Skeletal muscle satellite cell (primary cell): ENCODE measurements around the gene TF.

Experiments used
- H3K27me3 ChIP-seq: 2 replicates; pipeline ENCODE4 v1.7.0; 2013; ENCODE audit warnings: low read length; ENCODE audit not compliant: control insufficient read depth, insufficient read depth
- H3K36me3 ChIP-seq: 2 replicates; pipeline ENCODE4 v1.7.0; 2013; ENCODE audit warnings: mild to moderate bottlenecking, control low read depth, low read length; ENCODE audit not compliant: insufficient read depth
- H3K4me1 ChIP-seq: 2 replicates; pipeline ENCODE4 v1.7.0; 2013; ENCODE audit warnings: low read length; ENCODE audit not compliant: control insufficient read depth, insufficient read depth
- H3K4me2 ChIP-seq: 2 replicates; pipeline ENCODE4 v1.7.0; 2013; ENCODE audit warnings: mild to moderate bottlenecking, low read length
- H3K4me3 ChIP-seq: 2 replicates; pipeline ENCODE4 v1.7.0; 2013; ENCODE audit warnings: low read length
- H3K9ac ChIP-seq: 2 replicates; pipeline ENCODE4 v1.7.0; 2013; ENCODE audit warnings: mild to moderate bottlenecking, low read depth, low read length, moderate library complexity
- H3K9me3 ChIP-seq: replicated peaks from 2 replicates; pipeline ENCODE4 v1.7.0; 2013; ENCODE audit warnings: mild to moderate bottlenecking, control low read depth, low read length

The TF gene

DNA sequence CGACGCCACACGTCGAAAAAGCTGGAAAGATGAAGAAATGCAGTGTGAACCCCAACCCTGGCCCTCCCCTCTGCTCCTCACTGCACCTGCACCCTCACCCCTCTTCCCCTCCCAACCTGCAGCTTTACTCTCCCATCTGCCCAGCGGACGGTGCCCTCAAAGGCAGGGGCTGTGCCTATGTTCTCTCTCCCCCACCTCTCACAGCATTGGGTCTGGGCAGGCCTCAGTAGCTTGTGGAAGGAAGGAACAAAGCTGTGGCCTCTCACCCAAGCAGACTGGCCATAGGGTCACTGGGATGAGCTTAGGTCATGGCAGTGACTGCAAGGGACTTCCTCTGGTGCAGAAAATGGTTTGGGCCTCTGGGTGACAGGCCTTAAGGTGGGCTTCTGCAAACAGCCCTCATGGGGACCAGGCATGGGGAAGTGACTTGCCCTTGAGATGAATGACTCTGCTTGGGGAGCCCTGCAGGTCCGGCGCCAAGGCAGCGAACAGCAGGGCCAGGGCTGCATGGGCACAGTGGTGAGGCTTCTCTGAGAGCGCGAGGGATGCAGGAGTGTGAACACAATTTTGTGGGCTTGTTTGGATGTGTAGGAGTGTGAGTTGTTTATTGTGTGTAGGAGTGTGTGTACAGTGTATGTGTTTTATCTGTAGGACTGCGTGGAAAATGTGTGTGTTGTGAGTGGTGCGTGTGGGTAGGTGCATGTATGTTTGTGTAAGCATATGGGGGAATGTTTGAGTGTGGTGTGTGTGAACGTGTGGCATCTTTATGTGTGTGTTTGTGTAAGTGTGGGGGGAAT, 88.6 kb downstream of the TF start:
- H3K9me3 ChIP-seq, result no peaks in the 10 kb centered on the region
- H3K27me3 ChIP-seq, result no peaks in the 10 kb centered on the region
- no peak overlapping the region for H3K4me3 ChIP-seq
- no peak overlapping the region for H3K9ac ChIP-seq
- no peak overlapping the region for H3K4me2 ChIP-seq
- no peaks in the 10 kb centered on the region for H3K4me1 ChIP-seq
- no peaks in the 10 kb centered on the region for H3K36me3 ChIP-seq

GRCh38 chr3:133835418-133835743, 89.2 kb downstream of the TF start:
- no peak overlapping the region for H3K9ac ChIP-seq
- no peaks in the 10 kb centered on the region for H3K4me1 ChIP-seq
- no peaks in the 10 kb centered on the region for H3K9me3 ChIP-seq
- H3K27me3 ChIP-seq, result no peaks in the 10 kb centered on the region
- no peaks in the 10 kb centered on the region for H3K36me3 ChIP-seq
- H3K4me3 ChIP-seq, result no peak overlapping the region
- no peak overlapping the region for H3K4me2 ChIP-seq

DNA sequence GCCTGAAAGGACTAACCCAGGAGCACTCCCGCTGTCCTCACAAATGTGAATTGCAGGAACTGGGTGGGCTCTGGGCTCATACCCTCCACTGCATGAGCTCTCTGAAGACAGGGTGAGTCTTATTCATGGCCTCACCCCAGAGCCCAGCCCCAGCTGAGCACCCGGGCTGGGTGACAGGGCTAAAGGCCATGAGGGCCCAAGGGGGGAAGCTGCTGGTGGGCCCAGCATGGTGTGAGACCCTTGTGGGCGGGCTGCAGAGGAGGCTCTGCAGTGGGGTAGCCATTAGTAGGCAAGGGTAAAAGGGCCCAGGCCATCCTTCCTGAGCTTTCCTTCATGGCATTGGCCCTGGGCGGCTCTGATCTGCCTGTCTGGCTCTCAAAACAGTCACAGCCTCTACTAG, 89.8 kb downstream of the TF start:
- Histone ChIP-seq H3K4me2 (no peak overlapping the region), H3K4me3 (no peak overlapping the region), H3K9ac (no peak overlapping the region), H3K27me3 (no peaks in the 10 kb centered on the region), H3K36me3 (no peaks in the 10 kb centered on the region), H3K9me3 (no peaks in the 10 kb centered on the region), H3K4me1 (no peaks in the 10 kb centered on the region)

DNA sequence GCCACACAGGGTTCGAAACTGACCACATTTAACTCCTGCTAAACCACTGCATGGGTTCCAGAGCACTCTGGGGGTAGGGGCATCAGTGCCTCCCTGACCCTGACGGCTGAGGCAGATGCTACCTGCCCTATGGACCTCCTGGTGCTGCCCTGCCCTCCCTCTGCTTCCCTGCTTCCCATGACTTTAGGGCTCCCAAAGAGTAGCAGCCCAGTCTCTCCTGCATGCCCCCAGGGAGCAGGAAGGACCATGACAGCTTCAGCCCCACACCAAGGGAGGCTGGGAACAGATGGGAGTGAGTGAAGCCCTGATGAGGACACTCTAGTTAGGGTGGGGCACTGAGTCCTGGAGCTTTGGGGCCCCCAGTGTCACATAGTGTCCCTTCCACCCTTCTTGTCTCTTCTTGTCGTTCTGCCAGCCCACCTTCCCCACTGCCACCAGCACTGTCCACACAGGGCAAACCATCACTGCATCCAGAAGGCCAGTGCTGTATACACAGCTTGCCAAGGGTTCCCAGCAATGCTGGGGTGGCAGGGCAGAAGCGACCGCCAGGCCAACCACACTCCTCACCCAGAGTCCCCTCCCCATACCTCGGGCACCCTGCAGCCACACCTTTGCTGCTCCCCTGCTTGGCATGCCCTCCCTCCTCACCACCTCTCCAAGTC, 90.4 kb downstream of the TF start:
- no peak overlapping the region for H3K4me2 ChIP-seq
- H3K9me3 ChIP-seq, result no peaks in the 10 kb centered on the region
- H3K27me3 ChIP-seq, result no peaks in the 10 kb centered on the region
- no peak overlapping the region for H3K4me3 ChIP-seq
- no peaks in the 10 kb centered on the region for H3K36me3 ChIP-seq
- no peaks in the 10 kb centered on the region for H3K4me1 ChIP-seq
- H3K9ac ChIP-seq, result no peak overlapping the region

DNA sequence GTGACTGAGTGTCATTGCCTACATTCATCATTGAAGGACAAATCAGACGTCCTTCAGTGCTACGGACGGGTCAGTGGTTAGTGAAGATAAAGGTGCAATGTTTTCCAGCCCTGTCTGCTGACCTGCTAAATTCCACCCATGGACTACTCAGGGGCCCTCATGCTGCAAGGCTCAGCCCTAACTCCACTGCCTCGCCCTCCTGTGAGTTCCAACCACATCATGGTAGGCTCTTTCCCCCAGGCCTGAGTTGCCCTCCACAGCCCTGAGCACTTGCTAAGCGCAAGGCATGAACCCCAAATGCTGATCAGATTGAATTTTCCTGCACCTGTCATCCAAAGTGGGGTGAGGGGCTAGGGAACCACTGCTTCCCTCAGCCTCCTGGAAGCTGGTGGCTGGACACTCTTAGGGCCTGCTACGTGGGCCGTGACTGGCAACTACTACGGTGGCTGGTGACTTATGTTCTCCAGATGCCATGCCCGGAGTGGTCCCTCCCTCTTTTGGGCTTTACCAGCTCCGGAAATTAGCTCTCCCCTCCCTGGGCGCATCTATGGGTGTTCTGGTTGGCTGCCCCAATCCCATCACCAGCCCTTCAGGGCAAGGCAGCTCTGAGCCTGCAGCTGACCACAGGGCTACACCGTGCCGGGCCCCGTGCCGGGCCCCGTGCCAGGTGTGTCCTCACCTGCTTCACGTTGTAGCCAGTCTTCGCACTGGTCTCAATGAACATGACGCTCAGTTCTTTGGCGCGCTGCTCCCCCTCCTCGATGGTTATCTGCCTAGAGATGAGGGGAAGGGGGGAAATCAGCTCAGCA, 91.5 kb downstream of the TF start:
- Histone ChIP-seq H3K27me3 (no peaks in the 10 kb centered on the region), H3K4me2 (no peak overlapping the region), H3K4me1 (no peaks in the 10 kb centered on the region), H3K4me3 (no peak overlapping the region), H3K36me3 (no peaks in the 10 kb centered on the region), H3K9ac (no peak overlapping the region), H3K9me3 (no peaks in the 10 kb centered on the region)

DNA sequence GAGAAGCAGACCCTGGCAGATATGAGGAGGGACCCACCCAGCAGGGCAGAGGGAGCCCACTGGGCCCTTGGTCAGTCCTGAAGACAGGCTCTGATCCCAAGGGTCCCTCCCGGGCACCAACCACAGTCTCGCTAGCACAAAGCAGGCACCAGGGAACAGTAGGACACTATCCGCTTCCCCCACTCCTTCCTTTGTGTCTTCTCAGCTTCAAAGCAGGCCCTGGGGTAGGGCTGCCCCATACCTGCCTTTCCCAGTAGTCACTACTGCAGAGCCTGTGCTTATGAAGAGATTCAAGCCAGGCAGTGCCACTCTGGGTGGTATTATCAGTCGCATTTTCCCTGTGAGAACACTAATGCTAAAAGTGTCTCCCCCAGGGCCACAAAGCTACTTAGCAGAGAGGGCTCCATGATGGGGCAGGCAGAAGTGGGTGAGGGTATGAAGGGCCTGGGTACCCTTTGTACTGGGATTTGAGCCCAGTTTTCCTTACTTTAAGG, 92.2 kb downstream of the TF start:
- no peaks in the 10 kb centered on the region for H3K27me3 ChIP-seq
- no peak overlapping the region for H3K9ac ChIP-seq
- H3K4me1 ChIP-seq, result no peaks in the 10 kb centered on the region
- H3K4me2 ChIP-seq, result no peak overlapping the region
- no peak overlapping the region for H3K4me3 ChIP-seq
- no peaks in the 10 kb centered on the region for H3K36me3 ChIP-seq
- H3K9me3 ChIP-seq, result no peaks in the 10 kb centered on the region

GRCh38 chr3:133838916-133839800, 93.0 kb downstream of the TF start:
- no peaks in the 10 kb centered on the region for H3K36me3 ChIP-seq
- no peak overlapping the region for H3K4me2 ChIP-seq
- H3K9me3 ChIP-seq, result no peaks in the 10 kb centered on the region
- H3K9ac ChIP-seq, result no peak overlapping the region
- H3K4me3 ChIP-seq, result no peak overlapping the region
- no peaks in the 10 kb centered on the region for H3K27me3 ChIP-seq
- no peaks in the 10 kb centered on the region for H3K4me1 ChIP-seq

GRCh38 chr3:133840055-133840737, 94.0 kb downstream of the TF start:
- Histone ChIP-seq H3K27me3 (peaks cover 3% of the 10 kb centered on the region), H3K4me1 (no peaks in the 10 kb centered on the region), H3K9ac (no peak overlapping the region), H3K36me3 (no peaks in the 10 kb centered on the region), H3K9me3 (no peaks in the 10 kb centered on the region), H3K4me2 (no peak overlapping the region), H3K4me3 (no peak overlapping the region)

- Histone ChIP-seq H3K36me3 (no peaks in the 10 kb centered on the region), H3K9me3 (no peaks in the 10 kb centered on the region), H3K4me2 (no peak overlapping the region), H3K4me3 (no peak overlapping the region), H3K9ac (no peak overlapping the region), H3K27me3 (peaks cover 4% of the 10 kb centered on the region), H3K4me1 (no peaks in the 10 kb centered on the region)
These were observed 94.6 kb downstream of the TF start for GRCh38 chr3:133840767-133841166.

- Histone ChIP-seq H3K4me1 (no peaks in the 10 kb centered on the region), H3K4me3 (no peak overlapping the region), H3K36me3 (no peaks in the 10 kb centered on the region), H3K9ac (no peak overlapping the region), H3K9me3 (no peaks in the 10 kb centered on the region), H3K4me2 (no peak overlapping the region), H3K27me3 (peaks cover 4% of the 10 kb centered on the region)
These were observed 95.0 kb downstream of the TF start for GRCh38 chr3:133841196-133841595.
